ENCODE measurements around the gene HUS1. TPM values are rescaled to one million over a fixed set of nuclear protein-coding genes. Genes with fewer than 3 reads are reported as not detected.
"Not testable (repeated sequence)": the region's sequence is repeated elsewhere in the genome, so short reads cannot be mapped to it uniquely, and the experiment has no call there.

HUS1 gene
- total RNA-seq, 4 donors from 2014 or later: 37.2 to 74.8 (median 52.3) TPM

- Histone ChIP-seq H3K36me3 (no peaks in the 10 kb centered on the region), H3K4me1 (peaks cover 0 to 11% (median 5%) of the 10 kb centered on the region in 4 donors), H3K4me3 (no peak overlapping the region), H3K27ac (no peak overlapping the region), H3K9me3 (no peaks in the 10 kb centered on the region), H3K27me3 (no peaks in the 10 kb centered on the region)
- 95% methylated on average over 5 of the region's 5 CpGs for WGBS, 2 donors (ENCODE audit: low coverage in 1 of 2)
- no peak for DNase-seq
- in situ Hi-C loops (cut with MboI; ENCODE audit: low pct_ligation_motif_present in 1 of 4, low pct_unique_long_range_greater_than_20kb in 1 of 4, low sequenced_read_pairs in 3 of 4) (loop anchor here in 2 of 4 donors (5.0 to 10.0 kb wide), 2 partner anchors 102 to 124 kb away; no protein-coding TSS in a partner anchor), intact Hi-C loops (cut with DNase I; ENCODE audit: low total_unique reads) (loop anchor here (5.0 kb wide), 1 partner anchor 122 kb away; no protein-coding TSS in a partner anchor)
- TF ChIP-seq POLR2AphosphoS5 (IDR thresholded peaks at IDR 0.05) (no peak), EP300 (IDR thresholded peaks at IDR 0.05; ENCODE audit: low read depth) (no peak), CTCF (IDR thresholded peaks at IDR 0.05) (no peak), POLR2A (IDR thresholded peaks at IDR 0.05) (no peak)
Observed at GRCh38 chr7:47990592-47990991, 11.2 kb upstream of the HUS1 start.

GRCh38 chr7:47989607-47990400, 10.4 kb upstream of the HUS1 start:
- not testable (repeated sequence) for H3K27me3 ChIP-seq, H3K4me3 ChIP-seq, H3K9me3 ChIP-seq, H3K27ac ChIP-seq, H3K36me3 ChIP-seq, DNase-seq
- intact Hi-C loops (cut with DNase I; ENCODE audit: low total_unique reads): loop anchor here (5.0 kb wide), 1 partner anchor 122 kb away; no protein-coding TSS in a partner anchor
- peaks cover 0 to 11% (median 5%) of the 10 kb centered on the region in 4 donors for H3K4me1 ChIP-seq
- 86 to 100% methylated on average over 1 to 10 of the region's 10 CpGs for WGBS, 2 donors (ENCODE audit: low coverage in 1 of 2)
- in situ Hi-C loops (cut with MboI; ENCODE audit: low pct_ligation_motif_present in 1 of 4, low pct_unique_long_range_greater_than_20kb in 1 of 4, low sequenced_read_pairs in 3 of 4): loop anchor here (5.0 to 10.0 kb wide), 4 partner anchors 102 to 125 kb away; no protein-coding TSS in a partner anchor

- Histone ChIP-seq H3K9me3 (no peaks in the 10 kb centered on the region), H3K4me3 (no peak overlapping the region), H3K4me1 (peaks cover 0 to 11% (median 5%) of the 10 kb centered on the region in 4 donors), H3K27me3 (no peaks in the 10 kb centered on the region), H3K36me3 (no peaks in the 10 kb centered on the region), H3K27ac (no peak overlapping the region)
- no peak for DNase-seq
- intact Hi-C loops (cut with DNase I; ENCODE audit: low total_unique reads) (no loop called here), in situ Hi-C loops (cut with MboI; ENCODE audit: low pct_ligation_motif_present in 1 of 4, low pct_unique_long_range_greater_than_20kb in 1 of 4, low sequenced_read_pairs in 3 of 4) (loop anchor here in 2 of 4 donors (5.0 kb wide), 2 partner anchors 119 to 124 kb away; no protein-coding TSS in a partner anchor)
- TF ChIP-seq EP300 (IDR thresholded peaks at IDR 0.05; ENCODE audit: low read depth): no peak
- no peak for TF ChIP-seq POLR2A (IDR thresholded peaks at IDR 0.05)
- TF ChIP-seq POLR2AphosphoS5 (IDR thresholded peaks at IDR 0.05): no peak
- TF ChIP-seq CTCF (IDR thresholded peaks at IDR 0.05): peak in 3 of 5 experiments; percentile 12 to 25 (median 17)
- WGBS, 2 donors (ENCODE audit: low coverage in 1 of 2): 82 to 85% methylated on average over 7 to 8 of the region's 8 CpGs
Observed at GRCh38 chr7:47988496-47989386, 9.3 kb upstream of the HUS1 start.

- peaks cover 7 to 10% (median 9%) of the 10 kb centered on the region in 4 donors for H3K4me1 ChIP-seq
Observed at GRCh38 chr7:47982610-47983009, 3.2 kb upstream of the HUS1 start.

GRCh38 chr7:47980648-47981047, 1.2 kb upstream of the HUS1 start:
- in situ Hi-C loops (cut with MboI; ENCODE audit: low pct_ligation_motif_present in 1 of 4, low pct_unique_long_range_greater_than_20kb in 1 of 4, low sequenced_read_pairs in 3 of 4): not testable (repeated sequence)

More at GRCh38 chr7:47982610-47983009, 3.2 kb upstream of the HUS1 start:
- TF ChIP-seq POLR2AphosphoS5 (IDR thresholded peaks at IDR 0.05) (no peak), POLR2A (IDR thresholded peaks at IDR 0.05) (no peak), CTCF (IDR thresholded peaks at IDR 0.05) (no peak), EP300 (IDR thresholded peaks at IDR 0.05; ENCODE audit: low read depth) (no peak)
- in situ Hi-C loops (cut with MboI; ENCODE audit: low pct_ligation_motif_present in 1 of 4, low pct_unique_long_range_greater_than_20kb in 1 of 4, low sequenced_read_pairs in 3 of 4) (no loop called here), intact Hi-C loops (cut with DNase I; ENCODE audit: low total_unique reads) (no loop called here)
- no peaks in the 10 kb centered on the region for H3K27me3 ChIP-seq
- no peak for DNase-seq
- WGBS, 2 donors (ENCODE audit: low coverage in 1 of 2): 47 to 58% methylated on average over 2 of the region's 2 CpGs
- H3K36me3 ChIP-seq: peaks cover 0 to 7% (median 2%) of the 10 kb centered on the region in 4 donors
- no peak overlapping the region for H3K4me3 ChIP-seq
- no peak overlapping the region for H3K27ac ChIP-seq
- no peaks in the 10 kb centered on the region for H3K9me3 ChIP-seq

More at GRCh38 chr7:47980648-47981047, 1.2 kb upstream of the HUS1 start:
- peaks cover 7 to 10% (median 9%) of the 10 kb centered on the region in 4 donors for H3K4me1 ChIP-seq
- H3K4me3 ChIP-seq; H3K27ac ChIP-seq; DNase-seq; H3K9me3 ChIP-seq; intact Hi-C loops (cut with DNase I; ENCODE audit: low total_unique reads); H3K27me3 ChIP-seq: not testable (repeated sequence)
- peaks cover 0 to 27% (median 13%) of the 10 kb centered on the region in 4 donors for H3K36me3 ChIP-seq
- WGBS, 2 donors (ENCODE audit: low coverage in 1 of 2): 97% methylated on average over 5 of the region's 5 CpGs; no CpG with 5 or more reads in 1 of the 2 donors

Data from transverse colon (tissue), 4 donors.